HEK293 (cell line): Measurements from ENCODE around the gene ASTN2.

Source experiments
- CTCF ChIA-PET: fragments of 350-600 bp; formaldehyde crosslinking; extraction: SDS; loops from one replicate; lab custom pipeline; 2021; ENCODE audit warnings: antibody characterized with exemption; lab: Yijun Ruan, JAX
- POLR2A ChIA-PET: fragments of 300-600 bp; formaldehyde crosslinking; extraction: SDS; loops from one replicate; lab custom pipeline; 2020; ENCODE audit warnings: antibody characterized with exemption, inconsistent platforms; lab: Yijun Ruan, JAX
- H3K27ac ChIP-seq: fragments of 200-500 bp; sonication (Bioruptor generic); 2 replicates; pipeline ENCODE4 v1.5.1; 2014; ENCODE audit warnings: low read depth, low read length, control low read depth, inconsistent platforms; ENCODE audit errors: extremely low read depth
- H3K36me3 ChIP-seq, 2 experiments: fragments of 200-500 bp in 1 of 2; sonication (Bioruptor generic) in 1 of 2; 1 replicate in 1 of 2; 2 replicates in 1 of 2; pipeline ENCODE4 v1.5.1; 2014 to 2017; ENCODE audit warnings: inconsistent platforms in 2 of 2, low read length in 2 of 2; ENCODE audit not compliant: control insufficient read depth in 2 of 2, insufficient read depth in 1 of 2
- H3K4me1 ChIP-seq: fragments of 200-500 bp; sonication (Bioruptor generic); 2 replicates; pipeline ENCODE4 v1.5.1; 2014; ENCODE audit warnings: mild to moderate bottlenecking, low read length, inconsistent platforms; ENCODE audit not compliant: control insufficient read depth, insufficient read depth
- H3K4me3 ChIP-seq: 2 replicates; pipeline ENCODE4 v1.5.1; 2011; ENCODE audit warnings: low read depth, mild to moderate bottlenecking, control low read depth, low read length, moderate library complexity
- H3K9me3 ChIP-seq: fragments of 200-500 bp; sonication (Bioruptor generic); 2 replicates; pipeline ENCODE4 v1.5.1; 2014; ENCODE audit warnings: low read depth, low read length, inconsistent platforms; ENCODE audit not compliant: control insufficient read depth, insufficient read depth
- BCL11A ChIP-seq: fragments of 450-650 bp; formaldehyde crosslinking; IDR thresholded peaks from 2 replicates; pipeline ENCODE4 v1.5.1; 2016; ENCODE audit warnings: low read depth, missing biosample characterization, missing genetic modification characterization
- BCL6B ChIP-seq: fragments of 450-650 bp; formaldehyde crosslinking; IDR thresholded peaks from 2 replicates; pipeline ENCODE4 v1.5.1; 2017; ENCODE audit warnings: missing biosample characterization, missing genetic modification characterization
- GLIS1 ChIP-seq: fragments of 450-650 bp; formaldehyde crosslinking; IDR thresholded peaks from 2 replicates; pipeline ENCODE4 v1.5.1; 2016; ENCODE audit warnings: missing biosample characterization, missing genetic modification characterization
- HIC1 ChIP-seq: fragments of 450-650 bp; formaldehyde crosslinking; IDR thresholded peaks from 2 replicates; pipeline ENCODE4 v1.5.1; 2016; ENCODE audit warnings: missing biosample characterization, missing genetic modification characterization
- HOXC10 ChIP-seq: sonication (generic); formaldehyde crosslinking; IDR thresholded peaks from 2 replicates; pipeline ENCODE4 v1.8.1; 2023; ENCODE audit warnings: mild to moderate bottlenecking, missing genetic modification reagents
- HOXD13 ChIP-seq: sonication (generic); formaldehyde crosslinking; IDR thresholded peaks from 2 replicates; pipeline ENCODE4 v1.8.0; 2022; ENCODE audit warnings: missing genetic modification reagents, borderline replicate concordance
- KLF16 ChIP-seq: fragments of 450-650 bp; formaldehyde crosslinking; IDR thresholded peaks from 2 replicates; pipeline ENCODE4 v1.5.1; 2017; ENCODE audit warnings: missing biosample characterization, missing genetic modification characterization
- KLF9 ChIP-seq: fragments of 450-650 bp; formaldehyde crosslinking; IDR thresholded peaks from 2 replicates; pipeline ENCODE4 v1.5.1; 2016; ENCODE audit warnings: missing biosample characterization, missing genetic modification characterization, low read depth
- MEIS1 ChIP-seq: sonication (generic); formaldehyde crosslinking; IDR thresholded peaks from 2 replicates; pipeline ENCODE4 v1.8.1; 2022; ENCODE audit warnings: missing genetic modification reagents, mild to moderate bottlenecking, borderline replicate concordance
- MZF1 ChIP-seq: fragments of 450-650 bp; formaldehyde crosslinking; IDR thresholded peaks from 2 replicates; pipeline ENCODE4 v1.5.1; 2017; ENCODE audit warnings: missing biosample characterization, missing genetic modification characterization, borderline replicate concordance
- YY1 ChIP-seq: fragments of 450-650 bp; formaldehyde crosslinking; IDR thresholded peaks from 2 replicates; pipeline ENCODE4 v1.5.1; 2018; ENCODE audit warnings: missing biosample characterization, missing genetic modification characterization
- ZFP37 ChIP-seq: fragments of 450-650 bp; formaldehyde crosslinking; IDR thresholded peaks from 2 replicates; pipeline ENCODE4 v1.5.1; 2016; ENCODE audit warnings: missing biosample characterization, missing genetic modification characterization
- ZNF10 ChIP-seq: fragments of 450-650 bp; formaldehyde crosslinking; IDR thresholded peaks from 2 replicates; pipeline ENCODE4 v1.5.1; 2017; ENCODE audit warnings: missing biosample characterization, missing genetic modification characterization
- ZNF146 ChIP-seq: fragments of 450-650 bp; formaldehyde crosslinking; IDR thresholded peaks from 2 replicates; pipeline ENCODE4 v1.5.1; 2016; ENCODE audit warnings: missing biosample characterization, missing genetic modification characterization
- ZNF169 ChIP-seq: fragments of 450-650 bp; formaldehyde crosslinking; IDR thresholded peaks from 2 replicates; pipeline ENCODE4 v1.5.1; 2016; ENCODE audit warnings: missing biosample characterization, missing genetic modification characterization
- ZNF2 ChIP-seq: fragments of 450-650 bp; formaldehyde crosslinking; IDR thresholded peaks from 2 replicates; pipeline ENCODE4 v1.5.1; 2016; ENCODE audit warnings: missing biosample characterization, missing genetic modification characterization
- ZNF398 ChIP-seq: fragments of 450-650 bp; formaldehyde crosslinking; IDR thresholded peaks from 2 replicates; pipeline ENCODE4 v1.5.1; 2017; ENCODE audit warnings: missing biosample characterization, missing genetic modification characterization
- ZNF426 ChIP-seq: fragments of 450-650 bp; formaldehyde crosslinking; IDR thresholded peaks from 2 replicates; pipeline ENCODE4 v1.5.1; 2017; ENCODE audit warnings: missing biosample characterization, missing genetic modification characterization, mild to moderate bottlenecking, inconsistent platforms, moderate library complexity
- ZNF510 ChIP-seq: fragments of 450-650 bp; formaldehyde crosslinking; IDR thresholded peaks from 2 replicates; pipeline ENCODE4 v1.5.1; 2018; ENCODE audit warnings: mild to moderate bottlenecking, missing genetic modification characterization, missing biosample characterization; ENCODE audit not compliant: insufficient replicate concordance
- ZNF521 ChIP-seq: fragments of 450-650 bp; formaldehyde crosslinking; IDR thresholded peaks from 2 replicates; pipeline ENCODE4 v1.5.1; 2017; ENCODE audit warnings: missing biosample characterization, mild to moderate bottlenecking, missing genetic modification characterization
- ZNF561 ChIP-seq: fragments of 450-650 bp; IDR thresholded peaks from 2 replicates; pipeline ENCODE4 v1.5.1; 2018; ENCODE audit warnings: missing biosample characterization, missing genetic modification characterization, borderline replicate concordance
- ZNF654 ChIP-seq: fragments of 450-650 bp; formaldehyde crosslinking; IDR thresholded peaks from 2 replicates; pipeline ENCODE4 v1.5.1; 2016; ENCODE audit warnings: low read depth, missing biosample characterization, missing genetic modification characterization
- ZNF792 ChIP-seq: fragments of 450-650 bp; formaldehyde crosslinking; IDR thresholded peaks from 2 replicates; pipeline ENCODE4 v1.5.1; 2016; ENCODE audit warnings: missing biosample characterization, missing genetic modification characterization
- ZNF830 ChIP-seq: fragments of 450-650 bp; IDR thresholded peaks from 2 replicates; pipeline ENCODE4 v1.5.0; 2018; ENCODE audit warnings: missing biosample characterization, missing genetic modification characterization, low read depth, mild to moderate bottlenecking, moderate library complexity

ASTN2 gene

GRCh38 chr9:117234103-117234502 is 180.8 kb downstream of the ASTN2 start (continued):
- no peak for TF ChIP-seq ZNF830 (tag by site-specific recombination)
- no peak for TF ChIP-seq ZNF398 (tag by site-specific recombination)

- POLR2A ChIA-PET = no interaction called here
These were observed 181.8 kb downstream of the ASTN2 start for GRCh38 chr9:117233016-117233415.

GRCh38 chr9:117232281-117232680 is 182.6 kb downstream of the ASTN2 start:
- CTCF ChIA-PET = no interaction called here
- Histone ChIP-seq H3K9me3 (no peaks in the 10 kb centered on the region), H3K36me3 (no peaks in the 10 kb centered on the region), H3K4me1 (no peaks in the 10 kb centered on the region), H3K4me3 (no peak overlapping the region), H3K27ac (no peak overlapping the region)
- POLR2A ChIA-PET = interaction anchor here (0.7 kb wide), 1 partner anchor 11 kb away, joined by 3 read pairs; no protein-coding TSS in a partner anchor
- TF ChIP-seq ZNF426 (tag by site-specific recombination) (no peak), MZF1 (tag by site-specific recombination) (no peak), ZNF510 (tag by site-specific recombination) (no peak), HIC1 (tag by site-specific recombination) (no peak)

More at GRCh38 chr9:117233016-117233415, 181.8 kb downstream of the ASTN2 start:
- TF ChIP-seq ZNF792 (tag by site-specific recombination) = no peak
- no peak for TF ChIP-seq ZNF521 (tag by site-specific recombination)
- no peak for TF ChIP-seq MEIS1 (CRISPR knock-in tag)
- TF ChIP-seq BCL11A (tag by site-specific recombination) = no peak
- no peak for TF ChIP-seq ZFP37 (tag by site-specific recombination)
- TF ChIP-seq HOXC10 (CRISPR knock-in tag) = no peak
- no peak for TF ChIP-seq HOXD13 (CRISPR knock-in tag)
- TF ChIP-seq ZNF561 (tag by site-specific recombination) = no peak
- no peak for TF ChIP-seq ZNF2 (tag by site-specific recombination)
- TF ChIP-seq BCL6B = no peak
- no peak for TF ChIP-seq ZNF169 (tag by site-specific recombination)
- TF ChIP-seq KLF9 = no peak
- no peak for TF ChIP-seq ZNF654 (tag by site-specific recombination)
- no peak for TF ChIP-seq YY1
- TF ChIP-seq GLIS1 (tag by site-specific recombination) = no peak
- TF ChIP-seq ZNF146 (tag by site-specific recombination) = no peak
- no peak for TF ChIP-seq ZNF10
- no peak for TF ChIP-seq KLF16
- Histone ChIP-seq H3K4me3 (no peak overlapping the region), H3K9me3 (no peaks in the 10 kb centered on the region), H3K4me1 (no peaks in the 10 kb centered on the region), H3K36me3 (no peaks in the 10 kb centered on the region), H3K27ac (no peak overlapping the region)
- CTCF ChIA-PET = interaction anchor here (0.5 to 0.6 kb wide), 2 partner anchors 102 to 1461 kb away, joined by 4 to 7 read pairs; no protein-coding TSS in a partner anchor
